Measurements from ENCODE around the gene BTF3L4. TPM values are rescaled to one million over a fixed set of nuclear protein-coding genes. Genes with fewer than 3 reads are reported as not detected.

Gene BTF3L4
- total and polyA plus RNA-seq, 12 donors, result 39.4 to 126 (median 55.6) TPM

DNA sequence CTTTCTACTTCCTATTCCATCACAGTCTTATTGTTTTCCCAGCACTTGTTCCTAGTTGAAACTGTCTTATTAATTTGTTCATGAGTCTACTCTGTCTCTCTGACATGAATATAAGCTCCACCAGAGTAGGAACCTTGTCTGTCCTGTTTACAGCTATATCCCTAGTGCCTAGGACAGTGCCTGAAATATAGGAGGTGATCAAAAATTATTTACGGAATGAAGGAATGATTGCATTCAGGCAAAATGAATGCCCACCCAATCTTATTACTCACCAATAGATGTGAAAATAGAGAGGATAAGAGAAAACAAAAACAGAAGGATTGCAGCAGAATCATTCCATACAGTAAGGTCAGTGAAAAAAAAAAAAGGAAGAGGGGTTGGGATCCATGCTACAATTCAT lies 2.2 kb upstream of the BTF3L4 start:
- H3K27ac ChIP-seq, result no peak overlapping the region
- H3K4me1 ChIP-seq (replicated peaks in 1 of 2), result peaks cover 21 to 35% of the 10 kb centered on the region in 2 donors
- DNase-seq, result no peak
- H3K4me3 ChIP-seq, result peak overlapping the region in 1 of 4 donors; percentile 83
- intact Hi-C loops (cut with DNase I), result no loop called here
- H3K27me3 ChIP-seq, result no peaks in the 10 kb centered on the region
- 85 to 100% (median 88%) methylated on average over 1 of the region's 1 CpG for WGBS, 4 donors
- TF ChIP-seq, protein P1, sequence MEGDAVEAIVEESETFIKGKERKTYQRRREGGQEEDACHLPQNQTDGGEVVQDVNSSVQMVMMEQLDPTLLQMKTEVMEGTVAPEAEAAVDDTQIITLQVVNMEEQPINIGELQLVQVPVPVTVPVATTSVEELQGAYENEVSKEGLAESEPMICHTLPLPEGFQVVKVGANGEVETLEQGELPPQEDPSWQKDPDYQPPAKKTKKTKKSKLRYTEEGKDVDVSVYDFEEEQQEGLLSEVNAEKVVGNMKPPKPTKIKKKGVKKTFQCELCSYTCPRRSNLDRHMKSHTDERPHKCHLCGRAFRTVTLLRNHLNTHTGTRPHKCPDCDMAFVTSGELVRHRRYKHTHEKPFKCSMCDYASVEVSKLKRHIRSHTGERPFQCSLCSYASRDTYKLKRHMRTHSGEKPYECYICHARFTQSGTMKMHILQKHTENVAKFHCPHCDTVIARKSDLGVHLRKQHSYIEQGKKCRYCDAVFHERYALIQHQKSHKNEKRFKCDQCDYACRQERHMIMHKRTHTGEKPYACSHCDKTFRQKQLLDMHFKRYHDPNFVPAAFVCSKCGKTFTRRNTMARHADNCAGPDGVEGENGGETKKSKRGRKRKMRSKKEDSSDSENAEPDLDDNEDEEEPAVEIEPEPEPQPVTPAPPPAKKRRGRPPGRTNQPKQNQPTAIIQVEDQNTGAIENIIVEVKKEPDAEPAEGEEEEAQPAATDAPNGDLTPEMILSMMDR (IDR thresholded peaks at IDR 0.05), result no peak
- TF ChIP-seq POLR2A (IDR thresholded peaks at IDR 0.05), result no peak
- peaks cover 0 to 12% of the 10 kb centered on the region in 2 donors for H3K36me3 ChIP-seq (replicated peaks in 1 of 2)
- H3K9me3 ChIP-seq (replicated peaks in 1 of 3), result no peaks in the 10 kb centered on the region

DNA sequence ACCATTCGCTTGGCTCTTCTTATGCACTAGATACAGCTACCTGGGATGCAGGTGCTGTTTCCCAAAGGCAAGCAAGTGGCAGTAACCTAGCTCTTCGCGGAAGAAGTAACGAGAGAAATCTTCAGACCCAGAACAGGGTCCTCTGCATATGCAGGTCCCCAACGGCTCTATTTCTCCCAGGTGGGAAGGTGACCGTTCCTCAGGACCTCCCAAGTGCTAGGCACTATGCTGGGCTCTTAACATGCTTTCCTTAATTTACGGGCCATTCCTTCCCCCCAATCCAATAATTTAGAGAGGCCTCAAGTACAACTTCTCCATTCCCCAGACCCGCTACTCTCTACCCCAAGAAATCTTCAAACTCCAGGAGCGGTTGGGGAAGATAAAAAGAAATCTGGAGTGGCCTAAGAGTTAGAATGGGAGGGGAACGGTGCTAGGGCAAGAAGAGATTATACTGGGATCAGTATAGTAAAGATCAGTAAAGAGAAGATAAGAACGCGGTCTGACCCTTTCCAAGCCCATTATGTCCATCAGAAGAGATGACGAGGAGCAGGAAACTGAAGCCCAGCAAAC lies 1.5 kb upstream of the BTF3L4 start:
- 3 to 5% (median 4%) methylated on average over 13 of the region's 13 CpGs for WGBS, 4 donors
- Histone ChIP-seq H3K27ac (peak overlapping the region; percentile 51 to 97 (median 92)), H3K36me3 (replicated peaks in 1 of 2) (peaks cover 0 to 12% of the 10 kb centered on the region in 2 donors), H3K9me3 (replicated peaks in 1 of 3) (no peaks in the 10 kb centered on the region), H3K4me3 (peak overlapping the region; percentile 29 to 87 (median 72)), H3K4me1 (replicated peaks in 1 of 2) (peaks cover 27 to 43% of the 10 kb centered on the region in 2 donors), H3K27me3 (no peaks in the 10 kb centered on the region)
- intact Hi-C loops (cut with DNase I), result no loop called here
- TF ChIP-seq POLR2A (IDR thresholded peaks at IDR 0.05), result no peak
- TF ChIP-seq, protein P1 (IDR thresholded peaks at IDR 0.05), result no peak
- DNase-seq, result no peak

DNA sequence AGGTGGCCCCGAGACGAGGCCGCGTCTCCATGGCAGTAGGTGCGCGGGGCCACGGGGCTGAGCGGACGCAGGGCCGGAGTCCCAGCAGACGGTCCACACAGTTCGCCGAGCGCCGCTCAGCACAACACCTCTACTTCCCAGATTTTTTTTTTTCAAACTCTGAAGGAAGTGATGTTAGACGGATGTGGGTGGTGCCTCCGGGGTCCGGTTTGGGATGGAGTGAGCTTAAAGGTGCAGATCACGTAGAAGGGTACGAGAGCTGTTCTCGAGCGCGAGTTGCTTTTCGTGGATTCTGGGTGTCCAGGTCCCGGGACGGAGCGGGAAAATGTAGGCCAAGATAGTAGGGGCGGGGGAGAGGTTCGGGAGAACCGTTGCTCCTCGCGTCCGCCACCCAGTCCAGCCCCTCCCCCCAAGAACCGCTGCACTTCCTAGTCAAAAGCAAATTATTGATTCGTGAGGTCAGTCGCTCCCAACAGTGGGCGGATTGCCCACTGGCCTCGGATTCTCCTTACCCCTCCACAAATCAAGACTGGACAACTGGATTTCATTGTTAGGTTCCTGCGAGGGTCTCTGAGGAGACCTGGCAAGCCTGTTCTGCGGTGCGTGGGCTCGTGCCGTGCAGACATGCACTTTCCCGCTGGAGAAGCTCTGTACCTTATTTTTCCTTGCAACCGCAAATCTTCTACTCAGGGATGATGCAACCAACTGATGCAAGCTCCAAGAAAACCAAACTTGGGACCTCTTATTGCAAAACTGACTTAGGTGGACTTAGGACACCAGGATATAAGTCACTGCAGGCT lies 829 bp upstream of the BTF3L4 start, which contains the start of gene TXNDC12:
Gene TXNDC12 (minus strand): TSS at position 126 of the 800 bp plus-strand sequence. CDS start 95 bp downstream, at position 31.
- DNase-seq, result peak; percentile 81 to 93 (median 89)
- Histone ChIP-seq H3K4me1 (replicated peaks in 1 of 2) (peaks cover 30 to 44% of the 10 kb centered on the region in 2 donors), H3K27ac (peak within 1 kb of the TSS; percentile 51 to 97 (median 92)), H3K36me3 (replicated peaks in 1 of 2) (peaks cover 0 to 15% of the 10 kb centered on the region in 2 donors), H3K9me3 (replicated peaks in 1 of 3) (no peaks in the 10 kb centered on the region), H3K4me3 (peak within 1 kb of the TSS; percentile 29 to 87 (median 72)), H3K27me3 (no peaks in the 10 kb centered on the region)
- 0% methylated on average over 34 to 45 of the region's 45 CpGs for WGBS, 4 donors
- intact Hi-C loops (cut with DNase I), result no loop called here
- TF ChIP-seq, protein P1 (IDR thresholded peaks at IDR 0.05), result no peak
- TF ChIP-seq POLR2A (IDR thresholded peaks at IDR 0.05), result peak; percentile 48 to 86

DNA sequence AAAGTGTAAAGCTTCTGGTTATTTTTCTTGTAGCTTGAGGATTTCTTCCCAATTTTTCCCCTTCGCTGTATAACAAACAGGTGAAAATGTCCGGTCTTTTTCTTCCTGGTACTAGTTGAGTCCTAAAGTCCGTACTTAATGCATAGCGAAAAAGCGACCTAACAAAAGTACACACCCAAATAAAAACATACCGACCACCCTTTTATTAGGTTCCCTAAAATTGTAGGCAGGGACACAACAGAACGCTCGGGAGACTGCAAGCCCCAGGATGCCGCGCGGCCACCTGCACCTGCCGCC lies 281 bp upstream of the BTF3L4 start:
- 0 to 2% (median 0%) methylated on average over 12 of the region's 12 CpGs for WGBS, 4 donors
- Histone ChIP-seq H3K4me1 (replicated peaks in 1 of 2) (peaks cover 30 to 44% of the 10 kb centered on the region in 2 donors), H3K36me3 (replicated peaks in 1 of 2) (peaks cover 0 to 20% of the 10 kb centered on the region in 2 donors), H3K27me3 (no peaks in the 10 kb centered on the region), H3K9me3 (replicated peaks in 1 of 3) (no peaks in the 10 kb centered on the region), H3K4me3 (peak overlapping the region in 3 of 4 donors; percentile 29 to 87 (median 83)), H3K27ac (peak overlapping the region; percentile 51 to 97 (median 92))
- DNase-seq, result no peak
- TF ChIP-seq, protein P1 (IDR thresholded peaks at IDR 0.05), result no peak
- TF ChIP-seq POLR2A (IDR thresholded peaks at IDR 0.05), result no peak
- intact Hi-C loops (cut with DNase I), result no loop called here

All from adrenal gland (tissue), 12 donors.